Lower leg skin (tissue), 4 donors: ENCODE measurements around the gene CUL4B. TPM values are rescaled to one million over a fixed set of nuclear protein-coding genes. Genes with fewer than 3 reads are reported as not detected.

ENCODE experiments used
- DNase-seq, 2 donors: peaks; one replicate each; pipeline ENCODE4 v3.0.0-alpha.2; 2019; ENCODE audit warnings: low spot score in 2 of 2
- H3K4me3 ChIP-seq: fragments of 200-600 bp; sonication (generic); 2 replicates; pipeline ENCODE4 v1.5.1; 2017; ENCODE audit warnings: mild to moderate bottlenecking, low read depth; ENCODE audit not compliant: poor library complexity, severe bottlenecking
- POLR2A ChIP-seq, 2 donors: fragments of 450-650 bp; IDR thresholded peaks; one replicate each; pipeline ENCODE4 v1.6.1; 2016 to 2017; ENCODE audit warnings: antibody characterized with exemption in 2 of 2, mild to moderate bottlenecking in 1 of 2, moderate library complexity in 1 of 2
- WGBS, 2 donors: methylation state at CpG; one replicate each; pipeline ENCODE4 v1.1.5; 2018; 5-methylcytosine and 5-hydroxymethylcytosine counted together
- intact Hi-C: fragments of 100-400 bp; cut with DNase I; formaldehyde crosslinking; loops from one replicate; pipeline ENCODE4 v1.15.0; 2023; ENCODE audit warnings: low total_unique reads
- total RNA-seq, 4 donors: library from RNA; depleted of rRNA; stranded (reverse); fragments of >200 nt; gene quantifications; one replicate each; pipeline ENCODE4 v1.1.0, GENCODE V29; 2016
- TF ChIP-seq, protein P1 (sequence below), 3 donors: fragments of 450-650 bp; IDR thresholded peaks; one replicate each; pipeline ENCODE4 v1.5.1; 2016; ENCODE audit warnings: antibody characterized with exemption in 3 of 3, mild to moderate bottlenecking in 3 of 3, moderate library complexity in 2 of 3

The CUL4B gene
- total RNA-seq, 4 donors from 2014 or later, result 23.3 to 35.3 (median 26.3) TPM

DNA sequence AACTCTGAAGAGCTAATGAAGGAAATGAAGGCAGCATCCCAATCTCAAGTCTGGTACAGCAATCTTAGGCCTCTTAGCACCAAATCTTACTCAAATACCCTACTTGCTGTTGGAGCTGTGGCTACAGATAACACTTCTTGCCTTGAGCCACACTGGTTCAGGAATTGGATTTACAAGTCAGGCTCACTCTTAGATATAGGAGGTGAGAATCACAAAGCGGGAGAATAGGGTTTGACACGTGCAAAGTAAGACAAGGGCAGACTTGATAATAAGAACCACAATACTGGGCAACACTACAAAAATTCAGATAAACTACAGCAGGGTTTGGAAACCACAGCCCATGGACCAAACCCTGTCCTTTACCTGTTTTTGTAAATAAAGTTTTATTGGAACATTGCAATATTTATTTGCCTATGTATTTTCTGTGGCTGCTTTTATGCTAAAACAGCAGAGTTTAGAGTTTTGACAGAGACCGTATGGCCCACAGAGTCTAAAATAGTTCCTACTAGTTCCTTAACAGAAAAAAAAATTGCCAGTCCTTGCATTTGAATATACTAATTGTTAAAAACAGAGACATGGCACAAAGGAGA, 9.3 kb upstream of the CUL4B start:
- WGBS, 2 donors, result 77 to 83% methylated on average over 3 of the region's 3 CpGs
- intact Hi-C loops, result no loop called here
- no peak overlapping the region for H3K4me3 ChIP-seq
- TF ChIP-seq POLR2A (IDR thresholded peaks at IDR 0.05), result no peak
- TF ChIP-seq, protein P1, sequence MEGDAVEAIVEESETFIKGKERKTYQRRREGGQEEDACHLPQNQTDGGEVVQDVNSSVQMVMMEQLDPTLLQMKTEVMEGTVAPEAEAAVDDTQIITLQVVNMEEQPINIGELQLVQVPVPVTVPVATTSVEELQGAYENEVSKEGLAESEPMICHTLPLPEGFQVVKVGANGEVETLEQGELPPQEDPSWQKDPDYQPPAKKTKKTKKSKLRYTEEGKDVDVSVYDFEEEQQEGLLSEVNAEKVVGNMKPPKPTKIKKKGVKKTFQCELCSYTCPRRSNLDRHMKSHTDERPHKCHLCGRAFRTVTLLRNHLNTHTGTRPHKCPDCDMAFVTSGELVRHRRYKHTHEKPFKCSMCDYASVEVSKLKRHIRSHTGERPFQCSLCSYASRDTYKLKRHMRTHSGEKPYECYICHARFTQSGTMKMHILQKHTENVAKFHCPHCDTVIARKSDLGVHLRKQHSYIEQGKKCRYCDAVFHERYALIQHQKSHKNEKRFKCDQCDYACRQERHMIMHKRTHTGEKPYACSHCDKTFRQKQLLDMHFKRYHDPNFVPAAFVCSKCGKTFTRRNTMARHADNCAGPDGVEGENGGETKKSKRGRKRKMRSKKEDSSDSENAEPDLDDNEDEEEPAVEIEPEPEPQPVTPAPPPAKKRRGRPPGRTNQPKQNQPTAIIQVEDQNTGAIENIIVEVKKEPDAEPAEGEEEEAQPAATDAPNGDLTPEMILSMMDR (IDR thresholded peaks at IDR 0.05), result no peak
- no peak for DNase-seq

DNA sequence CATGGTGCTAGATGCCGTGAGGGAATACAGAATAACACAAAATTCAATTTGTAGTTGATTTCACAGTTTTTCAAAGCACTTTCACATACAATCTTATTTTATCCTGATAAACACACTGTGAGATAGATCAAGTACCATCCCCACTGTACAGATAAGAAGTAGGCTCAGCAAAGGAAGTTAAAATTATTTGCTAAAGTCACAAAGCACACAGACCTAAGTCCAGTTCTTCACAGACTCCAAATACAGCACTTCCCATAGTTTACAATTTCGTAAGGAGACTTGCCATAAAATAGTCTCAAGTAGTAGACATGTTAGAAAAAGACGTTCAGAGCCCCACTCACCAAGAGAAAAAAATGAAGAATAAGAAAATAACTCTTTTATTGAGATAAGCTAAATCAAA, 7.8 kb upstream of the CUL4B start:
- no peak overlapping the region for H3K4me3 ChIP-seq
- no peak for DNase-seq
- TF ChIP-seq, protein P1 (IDR thresholded peaks at IDR 0.05), result no peak
- no peak for TF ChIP-seq POLR2A (IDR thresholded peaks at IDR 0.05)
- intact Hi-C loops, result no loop called here
- 69 to 91% methylated on average over 3 of the region's 3 CpGs for WGBS, 2 donors

DNA sequence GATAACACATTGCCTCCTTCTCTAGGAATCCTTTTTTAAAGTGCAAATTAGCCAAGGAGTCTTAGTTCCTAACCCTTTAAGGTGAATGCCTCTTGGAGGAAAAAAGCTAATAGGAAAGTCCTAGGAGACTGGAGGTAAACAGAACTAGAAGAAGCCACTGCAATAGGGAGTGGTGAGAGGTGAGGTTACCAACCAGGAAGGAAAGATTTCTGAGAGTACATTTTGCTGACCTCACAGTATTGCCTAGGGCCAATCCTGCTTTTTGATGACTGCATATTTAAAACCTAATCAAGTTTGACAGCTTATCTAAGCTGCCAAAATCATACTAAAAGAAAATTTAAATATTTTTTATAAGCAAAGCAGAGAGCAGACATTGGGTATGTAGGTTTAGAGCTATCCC, 7.3 kb upstream of the CUL4B start:
- TF ChIP-seq, protein P1 (IDR thresholded peaks at IDR 0.05), result no peak
- no peak for TF ChIP-seq POLR2A (IDR thresholded peaks at IDR 0.05)
- intact Hi-C loops, result no loop called here

DNA sequence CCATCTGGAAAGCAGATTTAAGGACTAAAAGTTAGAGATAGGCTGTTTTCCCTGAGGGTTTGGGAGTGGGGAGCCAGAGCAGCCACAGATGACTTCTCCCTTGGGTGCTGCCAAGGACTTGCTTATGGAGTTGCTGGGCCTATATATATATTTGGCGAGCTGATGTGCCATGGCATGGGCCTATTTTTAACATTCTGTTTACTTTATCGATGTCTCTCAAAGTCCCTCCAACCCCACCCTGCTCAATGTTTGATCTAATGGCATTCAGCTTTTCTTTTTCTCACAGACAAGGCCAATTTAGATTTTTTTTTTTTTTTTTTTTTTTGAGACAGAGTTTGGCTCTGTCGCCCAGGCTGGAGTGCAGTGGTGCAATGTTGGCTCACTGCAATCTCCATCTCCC, 6.1 kb upstream of the CUL4B start:
- intact Hi-C loops, result no loop called here
- no peak for DNase-seq
- TF ChIP-seq POLR2A (IDR thresholded peaks at IDR 0.05), result no peak
- TF ChIP-seq, protein P1 (IDR thresholded peaks at IDR 0.05), result no peak
- 45 to 83% methylated on average over 3 of the region's 3 CpGs for WGBS, 2 donors
- H3K4me3 ChIP-seq, result no peak overlapping the region

More for the DNA sequence above, 7.3 kb upstream of the CUL4B start:
- DNase-seq, result no peak
- H3K4me3 ChIP-seq, result no peak overlapping the region

DNA sequence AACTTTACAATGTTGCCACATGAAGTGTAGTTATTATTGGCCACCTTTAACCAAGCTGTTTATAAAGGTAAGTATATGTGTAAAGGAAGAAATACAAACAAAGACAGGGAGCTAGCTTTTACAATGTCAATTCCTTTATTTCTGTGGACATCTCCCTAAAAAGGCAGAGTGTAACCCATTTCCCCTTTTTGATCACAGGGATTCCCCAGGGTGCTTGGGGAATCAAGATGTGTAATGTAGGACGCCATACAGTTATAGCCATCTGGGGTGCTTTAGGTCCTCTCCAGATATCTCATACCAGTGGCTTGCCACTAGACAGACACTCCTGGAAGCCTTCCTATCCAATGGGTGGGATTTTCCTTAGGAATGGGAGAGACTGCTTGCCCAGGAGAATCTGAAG, 4.2 kb upstream of the CUL4B start:
- no peak overlapping the region for H3K4me3 ChIP-seq
- DNase-seq, result no peak
- intact Hi-C loops, result no loop called here
- TF ChIP-seq, protein P1 (IDR thresholded peaks at IDR 0.05), result no peak
- TF ChIP-seq POLR2A (IDR thresholded peaks at IDR 0.05), result no peak
- 67 to 85% methylated on average over 1 of the region's 1 CpG for WGBS, 2 donors

DNA sequence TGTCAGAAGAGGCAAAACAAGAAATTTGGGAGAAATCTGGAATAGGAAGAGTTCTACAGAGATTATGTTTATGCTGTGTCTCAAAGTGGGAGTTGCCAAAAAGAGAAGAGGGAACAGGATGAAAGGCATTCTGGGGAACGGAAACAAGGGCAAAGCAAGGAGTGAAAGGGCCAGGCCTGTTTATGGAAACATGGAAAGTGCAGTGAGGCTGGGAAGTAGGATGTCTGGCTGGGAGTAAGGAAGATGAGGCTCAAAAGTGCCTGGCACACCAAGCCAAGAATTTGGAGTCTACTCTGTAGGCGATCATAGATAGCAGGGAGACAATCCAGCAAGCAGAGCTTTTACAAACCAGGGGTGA, 1.8 kb upstream of the CUL4B start:
- no peak for DNase-seq
- TF ChIP-seq, protein P1 (IDR thresholded peaks at IDR 0.05), result no peak
- no peak for TF ChIP-seq POLR2A (IDR thresholded peaks at IDR 0.05)
- 43 to 54% methylated on average over 2 of the region's 2 CpGs for WGBS, 2 donors
- no peak overlapping the region for H3K4me3 ChIP-seq
- intact Hi-C loops, result no loop called here
